Spleen (tissue), 11 donors: ENCODE results near the gene RNF157. TPM values are rescaled to one million over a fixed set of nuclear protein-coding genes. Genes with fewer than 3 reads are reported as not detected.
"Not testable (repeated sequence)": the region's sequence is repeated elsewhere in the genome, so short reads cannot be mapped to it uniquely, and the experiment has no call there.

Source experiments
- DNase-seq: peaks from one replicate; pipeline ENCODE4 v3.0.0-alpha.2; 2020
- H3K27ac ChIP-seq, 8 donors: fragments of 200-600 bp; sonication (generic) in 7 of 8; 1 replicate in 4 of 8; 2 replicates in 4 of 8; pipeline versions ENCODE4 v1.5.0 to v1.8.0; 2016 to 2021; ENCODE audit warnings: inconsistent platforms in 4 of 8, mild to moderate bottlenecking in 4 of 8, moderate library complexity in 1 of 8
- H3K27me3 ChIP-seq, 7 donors: fragments of 200-600 bp; sonication (generic) in 6 of 7; replicated peaks in 1 of 7; 1 replicate in 4 of 7; 2 replicates in 3 of 7; pipeline versions ENCODE4 v1.5.0 to v1.8.0; 2016 to 2021; ENCODE audit warnings: inconsistent platforms in 3 of 7, mild to moderate bottlenecking in 1 of 7
- H3K36me3 ChIP-seq, 6 donors: fragments of 200-600 bp; sonication (generic) in 5 of 6; 1 replicate in 4 of 6; 2 replicates in 2 of 6; pipeline versions ENCODE4 v1.5.0 to v1.8.0; 2016 to 2021; ENCODE audit warnings: inconsistent platforms in 2 of 6
- H3K4me1 ChIP-seq, 6 donors: fragments of 200-600 bp; sonication (generic) in 5 of 6; 1 replicate in 3 of 6; 2 replicates in 3 of 6; pipeline versions ENCODE4 v1.5.0 to v1.8.0; 2016 to 2021; ENCODE audit warnings: inconsistent platforms in 3 of 6
- H3K4me3 ChIP-seq, 8 donors: fragments of 200-600 bp; sonication (generic) in 7 of 8; 1 replicate in 4 of 8; 2 replicates in 4 of 8; pipeline versions ENCODE4 v1.5.0 to v1.8.0; 2016 to 2021; ENCODE audit warnings: inconsistent platforms in 4 of 8, mild to moderate bottlenecking in 4 of 8, moderate library complexity in 2 of 8
- H3K9me3 ChIP-seq, 8 donors: fragments of 200-600 bp; sonication (generic) in 7 of 8; 1 replicate in 4 of 8; 2 replicates in 4 of 8; pipeline versions ENCODE4 v1.5.0 to v1.8.0; 2016 to 2021; ENCODE audit warnings: inconsistent platforms in 4 of 8
- POLR2A ChIP-seq, 3 donors: fragments of 450-650 bp; IDR thresholded peaks; one replicate each; pipeline ENCODE4 v1.5.1; 2017; ENCODE audit warnings: antibody characterized with exemption in 3 of 3, mild to moderate bottlenecking in 1 of 3
- POLR2AphosphoS5 ChIP-seq, 3 donors: sonication (generic); formaldehyde crosslinking; IDR thresholded peaks; one replicate each; pipeline ENCODE4 v1.5.1; 2017; ENCODE audit warnings: antibody characterized with exemption in 3 of 3
- WGBS, 5 donors: extraction: QIAGEN DNeasy Blood & Tissue Kit in 3 of 5; methylation state at CpG; one replicate each; pipeline versions ENCODE4 v1.1.5 to v1.1.7; 2013 to 2018; 5-methylcytosine and 5-hydroxymethylcytosine counted together
- intact Hi-C: fragments of 100-400 bp; cut with DNase I; formaldehyde crosslinking; loops from one replicate; pipeline ENCODE4 v1.15.0; 2023; ENCODE audit warnings: low total_unique reads
- polyA plus RNA-seq, 3 donors: library from polyadenylated mRNA; stranded (reverse); fragments of 200-250 nt; gene quantifications; one replicate each; pipeline ENCODE4 v1.2.1, GENCODE V29; 2013
- total RNA-seq, 7 donors: library from RNA; depleted of rRNA in 3 of 7; stranded (reverse); fragments of >200 nt in 3 of 7; fragmentation: NEBNext Ultra II Directional in 4 of 7; extraction: Animal tissue kit (Norgen Biotek cat#: 25700) in 4 of 7; gene quantifications; one replicate each; pipeline versions ENCODE4 v1.1.0 to v1.2.1, GENCODE V29; 2016 to 2021
- TF ChIP-seq, protein P1 (sequence below), 11 experiments: fragments of 200-600 bp in 7 of 11; fragments of 450-650 bp in 4 of 11; sonication (generic) in 4 of 11; IDR thresholded peaks in 8 of 11; conservative IDR thresholded peaks in 3 of 11; 1 replicate in 7 of 11; 2 replicates in 4 of 11; pipeline versions ENCODE4 v1.4.0 to v1.8.0; 2016 to 2021; ENCODE audit warnings: antibody characterized with exemption in 11 of 11, inconsistent platforms in 4 of 11, mild to moderate bottlenecking in 1 of 11
- donor health status: healthy with polysubstance abuse.
- donor health status: DM: no; HTN: no; CAD: no; lungs with moderate emphysema.
- donor health status: DM: no; HTN: no; CAD: no.
- donor health status: Bipolar disorder and iron deficiency.
- donor health status: healthy.
- donor health status: DM: no; HTN: no; CAD: no.
- donor health status: DM: yes; HTN: yes; CAD: no.

Gene RNF157
- total and polyA plus RNA-seq, 10 donors: 0.89 to 13.0 (median 7.6) TPM

DNA sequence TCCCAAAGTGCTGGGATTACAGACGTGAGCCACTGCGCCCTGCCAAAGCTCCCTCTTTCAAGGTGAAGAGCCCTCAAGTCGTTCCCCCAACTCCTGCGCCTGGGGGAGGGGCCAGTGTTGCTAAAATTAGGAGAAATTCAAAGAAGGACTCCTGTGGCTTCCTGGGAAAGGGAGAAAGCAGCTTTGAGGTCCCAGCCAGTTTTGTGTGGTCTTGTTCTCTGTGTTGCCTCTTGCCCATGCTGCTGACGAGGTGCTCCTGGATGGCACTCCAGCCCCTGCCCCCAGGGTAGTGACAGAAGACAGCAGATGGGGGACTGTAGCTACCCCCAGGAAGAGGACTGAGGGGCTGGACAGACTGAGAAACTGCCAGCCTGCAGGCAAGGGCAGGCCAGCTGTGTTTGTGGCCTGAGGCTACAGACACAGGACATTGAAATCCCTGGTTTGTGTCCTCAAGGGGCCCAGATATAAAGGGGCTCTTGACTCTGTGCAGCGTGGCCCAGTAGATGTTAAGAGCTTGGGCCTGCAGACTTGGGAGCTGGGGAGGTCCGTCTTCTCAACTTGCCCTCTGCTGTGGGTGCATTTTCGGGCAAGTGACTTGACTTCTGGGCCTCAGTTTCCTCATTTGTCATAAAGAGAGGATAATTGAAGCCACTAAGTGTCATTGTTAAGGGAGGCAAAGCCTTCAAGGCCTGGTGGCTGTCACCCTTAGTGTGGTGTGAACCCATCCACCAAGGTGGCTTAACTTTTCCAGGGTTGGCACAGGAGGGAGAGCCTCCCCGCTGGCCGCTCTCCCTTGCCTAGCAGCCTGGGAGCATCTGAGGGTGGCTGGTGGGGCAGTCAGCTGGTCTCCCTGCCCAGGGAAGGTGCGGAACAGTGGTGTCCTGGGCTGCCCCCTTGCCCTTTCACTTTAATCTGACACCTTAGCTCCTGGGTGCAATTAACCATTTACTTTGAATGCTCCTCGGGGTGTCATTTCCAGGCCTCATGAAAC is 29.0 kb upstream of the RNF157 start:
- Histone ChIP-seq H3K4me1 (peaks cover 73 to 87% (median 84%) of the 10 kb centered on the region in 6 donors), H3K27ac (peak overlapping the region; percentile 87 to 99 (median 98)), H3K4me3 (peak overlapping the region in 4 of 8 donors; percentile 93 to 99 (median 96)), H3K27me3 (no peaks in the 10 kb centered on the region), H3K36me3 (peaks cover 0 to 49% (median 15%) of the 10 kb centered on the region in 6 donors), H3K9me3 (no peaks in the 10 kb centered on the region)
- no peak for DNase-seq
- intact Hi-C loops: no loop called here
- TF ChIP-seq, protein P1, sequence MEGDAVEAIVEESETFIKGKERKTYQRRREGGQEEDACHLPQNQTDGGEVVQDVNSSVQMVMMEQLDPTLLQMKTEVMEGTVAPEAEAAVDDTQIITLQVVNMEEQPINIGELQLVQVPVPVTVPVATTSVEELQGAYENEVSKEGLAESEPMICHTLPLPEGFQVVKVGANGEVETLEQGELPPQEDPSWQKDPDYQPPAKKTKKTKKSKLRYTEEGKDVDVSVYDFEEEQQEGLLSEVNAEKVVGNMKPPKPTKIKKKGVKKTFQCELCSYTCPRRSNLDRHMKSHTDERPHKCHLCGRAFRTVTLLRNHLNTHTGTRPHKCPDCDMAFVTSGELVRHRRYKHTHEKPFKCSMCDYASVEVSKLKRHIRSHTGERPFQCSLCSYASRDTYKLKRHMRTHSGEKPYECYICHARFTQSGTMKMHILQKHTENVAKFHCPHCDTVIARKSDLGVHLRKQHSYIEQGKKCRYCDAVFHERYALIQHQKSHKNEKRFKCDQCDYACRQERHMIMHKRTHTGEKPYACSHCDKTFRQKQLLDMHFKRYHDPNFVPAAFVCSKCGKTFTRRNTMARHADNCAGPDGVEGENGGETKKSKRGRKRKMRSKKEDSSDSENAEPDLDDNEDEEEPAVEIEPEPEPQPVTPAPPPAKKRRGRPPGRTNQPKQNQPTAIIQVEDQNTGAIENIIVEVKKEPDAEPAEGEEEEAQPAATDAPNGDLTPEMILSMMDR (IDR thresholded peaks at IDR 0.05 in 8 of 11, conservative IDR thresholded peaks at IDR 0.05 in 3 of 11): no peak
- TF ChIP-seq POLR2A (IDR thresholded peaks at IDR 0.05) (no peak), POLR2AphosphoS5 (IDR thresholded peaks at IDR 0.05) (peak in 2 of 3 donors; percentile 6 to 70)
- 71 to 76% (median 72%) methylated on average over 11 to 12 of the region's 12 CpGs for WGBS, 5 donors

DNA sequence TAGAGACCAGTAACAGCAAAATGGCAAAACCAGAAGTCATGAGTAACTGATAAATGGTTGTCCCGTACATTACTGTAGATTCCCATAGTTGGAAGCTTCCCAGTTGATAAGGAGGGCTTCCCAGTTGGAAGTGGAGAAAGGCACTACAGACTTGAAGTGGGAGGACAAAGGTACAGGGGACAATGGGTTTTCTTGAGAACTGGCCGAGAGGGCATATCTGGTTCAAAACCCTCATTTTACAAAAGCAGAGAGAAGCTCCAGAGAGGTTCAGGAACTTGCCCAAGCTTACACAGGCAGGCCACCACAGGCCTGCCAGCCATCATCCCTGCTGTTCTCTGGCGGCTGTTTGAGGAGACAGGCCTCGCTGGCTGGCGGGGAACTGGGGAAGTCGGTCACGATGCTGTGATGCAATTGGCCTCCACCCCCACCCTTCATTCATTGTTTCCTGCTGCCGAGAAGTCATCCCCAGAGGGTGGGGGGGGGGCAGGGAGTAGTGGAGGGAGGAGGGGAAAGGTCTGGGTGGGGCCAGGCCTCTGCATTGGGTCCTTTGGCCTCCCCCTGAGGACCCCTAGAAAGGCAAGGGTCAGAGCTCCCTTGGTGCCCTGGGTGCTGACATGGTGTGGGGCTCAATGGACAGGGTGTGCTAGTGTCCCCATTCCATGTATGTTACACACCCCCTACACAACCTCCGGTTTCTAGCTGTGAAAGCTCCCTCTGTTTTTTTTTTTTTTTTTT is 27.9 kb upstream of the RNF157 start:
- Histone ChIP-seq H3K4me1 (peaks cover 74 to 87% (median 83%) of the 10 kb centered on the region in 6 donors), H3K9me3 (no peaks in the 10 kb centered on the region), H3K27me3 (no peaks in the 10 kb centered on the region), H3K27ac (peak overlapping the region; percentile 87 to 99 (median 98)), H3K4me3 (peak overlapping the region in 7 of 8 donors; percentile 11 to 99 (median 95)), H3K36me3 (peaks cover 0 to 49% (median 15%) of the 10 kb centered on the region in 6 donors)
- intact Hi-C loops: no loop called here
- TF ChIP-seq, protein P1 (IDR thresholded peaks at IDR 0.05 in 8 of 11, conservative IDR thresholded peaks at IDR 0.05 in 3 of 11): peak in 1 of 11 experiments; percentile 15
- TF ChIP-seq POLR2A (IDR thresholded peaks at IDR 0.05) (peak in 1 of 3 donors; percentile 4), POLR2AphosphoS5 (IDR thresholded peaks at IDR 0.05) (peak; percentile 91 to 94 (median 92))
- peak; percentile 95 for DNase-seq
- WGBS, 5 donors: 10 to 25% (median 16%) methylated on average over 3 to 9 of the region's 9 CpGs

DNA sequence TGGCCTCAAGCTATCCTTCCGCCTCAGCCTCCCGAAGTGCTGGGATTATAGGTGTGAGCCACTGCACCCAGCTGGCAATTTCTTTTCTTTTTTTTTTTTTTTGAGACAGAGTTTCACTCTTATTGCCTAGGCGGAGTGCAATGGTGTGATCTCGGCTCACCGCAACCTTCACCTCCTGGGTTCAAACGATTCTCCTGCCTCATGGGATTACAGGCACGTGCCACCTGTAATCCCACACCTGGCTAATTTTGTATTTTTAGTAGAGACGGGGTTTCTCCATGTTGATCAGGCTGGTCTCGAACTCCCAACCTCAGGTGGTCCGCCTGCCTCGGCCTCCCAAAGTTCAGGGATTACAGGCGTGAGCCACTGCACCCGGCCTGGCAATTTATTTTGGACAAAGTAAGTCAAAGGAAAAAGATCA is 27.3 kb upstream of the RNF157 start:
- WGBS, 5 donors: 59 to 71% (median 63%) methylated on average over 13 of the region's 13 CpGs
- H3K36me3 ChIP-seq: peaks cover 0 to 49% (median 15%) of the 10 kb centered on the region in 6 donors
- H3K4me3 ChIP-seq: peak overlapping the region in 7 of 8 donors; percentile 92 to 99 (median 95)
- DNase-seq, H3K27me3 ChIP-seq, intact Hi-C loops, H3K9me3 ChIP-seq: not testable (repeated sequence)
- H3K4me1 ChIP-seq: peaks cover 73 to 87% (median 83%) of the 10 kb centered on the region in 6 donors
- peak overlapping the region; percentile 87 to 99 (median 98) for H3K27ac ChIP-seq

DNA sequence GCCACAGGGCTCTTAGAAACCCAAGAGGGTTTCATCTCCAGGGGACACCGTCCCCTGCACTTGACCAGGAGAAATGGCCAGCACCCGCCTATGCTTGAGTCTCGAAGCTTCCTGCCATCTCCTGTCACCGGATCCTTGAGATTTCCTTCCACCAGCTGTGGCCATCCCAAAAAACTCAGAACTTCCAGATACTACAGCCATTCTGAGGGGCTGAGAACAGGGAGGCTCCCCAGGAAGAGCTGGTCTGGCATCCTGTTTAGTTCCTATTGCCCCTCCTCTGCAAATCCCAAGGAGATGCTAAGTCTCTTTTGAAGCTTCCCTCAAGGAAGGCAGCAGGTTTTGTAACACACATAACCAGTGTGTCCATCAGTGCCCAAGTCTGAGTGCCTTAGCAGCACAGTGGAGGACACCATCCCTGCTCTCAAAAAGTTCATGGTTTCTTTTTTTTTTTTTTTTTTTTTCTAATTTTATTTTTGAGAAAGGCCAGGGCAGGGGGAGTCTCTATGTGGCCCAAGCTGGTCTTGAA is 26.8 kb upstream of the RNF157 start:
- H3K4me1 ChIP-seq: peaks cover 70 to 87% (median 83%) of the 10 kb centered on the region in 6 donors
- peak overlapping the region; percentile 87 to 99 (median 98) for H3K27ac ChIP-seq

More for the DNA sequence above, 26.8 kb upstream of the RNF157 start:
- Histone ChIP-seq H3K36me3 (peaks cover 0 to 49% (median 15%) of the 10 kb centered on the region in 6 donors), H3K4me3 (peak overlapping the region; percentile 92 to 99 (median 94)), H3K27me3 (no peaks in the 10 kb centered on the region), H3K9me3 (no peaks in the 10 kb centered on the region)
- WGBS, 5 donors: 43 to 68% (median 49%) methylated on average over 4 of the region's 4 CpGs
- DNase-seq: no peak
- intact Hi-C loops: no loop called here
- TF ChIP-seq POLR2A (IDR thresholded peaks at IDR 0.05) (no peak), POLR2AphosphoS5 (IDR thresholded peaks at IDR 0.05) (no peak)
- TF ChIP-seq, protein P1 (IDR thresholded peaks at IDR 0.05 in 8 of 11, conservative IDR thresholded peaks at IDR 0.05 in 3 of 11): no peak
